Measurements from ENCODE around the gene LTBP4. TPM values are rescaled to one million over a fixed set of nuclear protein-coding genes. Genes with fewer than 3 reads are reported as not detected.
A peak's percentile ranks its signal among the peaks of the same experiment; 100 is the strongest.

LTBP4 gene
- polyA plus RNA-seq, 1 donor (not counting 4 experiments of a cell fraction or from before 2014, with no cell fraction given): 29.6 TPM

DNA sequence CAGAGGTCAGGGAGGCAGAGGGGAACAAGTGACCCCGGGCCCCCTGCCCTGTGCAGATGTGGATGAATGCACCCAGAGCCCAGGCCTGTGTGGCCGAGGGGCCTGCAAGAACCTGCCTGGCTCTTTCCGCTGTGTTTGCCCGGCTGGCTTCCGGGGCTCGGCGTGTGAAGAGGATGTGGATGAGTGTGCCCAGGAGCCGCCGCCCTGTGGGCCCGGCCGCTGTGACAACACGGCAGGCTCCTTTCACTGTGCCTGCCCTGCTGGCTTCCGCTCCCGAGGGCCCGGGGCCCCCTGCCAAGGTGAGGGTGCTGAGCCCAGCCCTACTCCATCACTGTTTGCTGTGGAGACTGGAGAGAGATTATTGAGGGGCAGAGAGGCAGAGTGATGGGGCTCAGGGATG, 9.9 kb downstream of the LTBP4 start:
- Histone ChIP-seq H3K36me3 (ENCODE audit: control insufficient read depth in 2 of 2, extremely low read depth in 1 of 2, insufficient read depth in 2 of 2, low read length in 2 of 2) (peaks cover 2 to 4% of the 10 kb centered on the region in 2 experiments), H3K4me1 (ENCODE audit: control insufficient read depth, extremely low read depth, insufficient read depth, low read length) (peaks cover 44% of the 10 kb centered on the region), H3K9me1 (ENCODE audit: control insufficient read depth, extremely low read depth, insufficient read depth, low read length) (no peaks in the 10 kb centered on the region), H2AFZ (ENCODE audit: control insufficient read depth, low read length) (no peak overlapping the region), H3K9me3 (ENCODE audit: control insufficient read depth, low read depth, low read length) (no peaks in the 10 kb centered on the region), H3K4me2 (ENCODE audit: control insufficient read depth, extremely low read depth, insufficient read depth, low read depth, low read length) (peak overlapping the region; percentile 61), H4K20me1 (ENCODE audit: control insufficient read depth, extremely low read depth, insufficient read depth, low read length) (no peaks in the 10 kb centered on the region), H3K79me2 (ENCODE audit: control insufficient read depth, insufficient read depth, low read length) (peaks cover 12% of the 10 kb centered on the region), H3K27ac (ENCODE audit: control insufficient read depth, insufficient read depth, low read length) (peak overlapping the region; percentile 58), H3K27me3 (ENCODE audit: control insufficient read depth, extremely low read depth, insufficient read depth, low read length) (no peaks in the 10 kb centered on the region), H3K9ac (ENCODE audit: control insufficient read depth, extremely low read depth, insufficient read depth, low read length) (peak overlapping the region; percentile 62), H3K4me3 (ENCODE audit: control insufficient read depth in 2 of 3, extremely low read depth in 1 of 3, insufficient read depth in 2 of 3, low read depth in 1 of 3, low read length in 3 of 3) (peak overlapping the region; percentile 16 to 70 (median 49))
- DNase-seq (ENCODE audit: low read depth, low spot score) (no peak), FAIRE-seq (no peak)
- dilution Hi-C loops (cut with MboI; ENCODE audit: extremely low pct_ligation_motif_present, low sequenced_read_pairs): no loop called here
- TF ChIP-seq, protein P1, sequence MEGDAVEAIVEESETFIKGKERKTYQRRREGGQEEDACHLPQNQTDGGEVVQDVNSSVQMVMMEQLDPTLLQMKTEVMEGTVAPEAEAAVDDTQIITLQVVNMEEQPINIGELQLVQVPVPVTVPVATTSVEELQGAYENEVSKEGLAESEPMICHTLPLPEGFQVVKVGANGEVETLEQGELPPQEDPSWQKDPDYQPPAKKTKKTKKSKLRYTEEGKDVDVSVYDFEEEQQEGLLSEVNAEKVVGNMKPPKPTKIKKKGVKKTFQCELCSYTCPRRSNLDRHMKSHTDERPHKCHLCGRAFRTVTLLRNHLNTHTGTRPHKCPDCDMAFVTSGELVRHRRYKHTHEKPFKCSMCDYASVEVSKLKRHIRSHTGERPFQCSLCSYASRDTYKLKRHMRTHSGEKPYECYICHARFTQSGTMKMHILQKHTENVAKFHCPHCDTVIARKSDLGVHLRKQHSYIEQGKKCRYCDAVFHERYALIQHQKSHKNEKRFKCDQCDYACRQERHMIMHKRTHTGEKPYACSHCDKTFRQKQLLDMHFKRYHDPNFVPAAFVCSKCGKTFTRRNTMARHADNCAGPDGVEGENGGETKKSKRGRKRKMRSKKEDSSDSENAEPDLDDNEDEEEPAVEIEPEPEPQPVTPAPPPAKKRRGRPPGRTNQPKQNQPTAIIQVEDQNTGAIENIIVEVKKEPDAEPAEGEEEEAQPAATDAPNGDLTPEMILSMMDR (optimal IDR thresholded peaks at IDR 0.05 in 1 of 3, IDR thresholded peaks at IDR 0.05 in 1 of 3, conservative IDR thresholded peaks at IDR 0.05 in 1 of 3; ENCODE audit: extremely low read depth in 1 of 3, insufficient read depth in 2 of 3, low read length in 3 of 3): no peak
- TF ChIP-seq EZH2 (IDR thresholded peaks at IDR 0.05; ENCODE audit: low read length): no peak

DNA sequence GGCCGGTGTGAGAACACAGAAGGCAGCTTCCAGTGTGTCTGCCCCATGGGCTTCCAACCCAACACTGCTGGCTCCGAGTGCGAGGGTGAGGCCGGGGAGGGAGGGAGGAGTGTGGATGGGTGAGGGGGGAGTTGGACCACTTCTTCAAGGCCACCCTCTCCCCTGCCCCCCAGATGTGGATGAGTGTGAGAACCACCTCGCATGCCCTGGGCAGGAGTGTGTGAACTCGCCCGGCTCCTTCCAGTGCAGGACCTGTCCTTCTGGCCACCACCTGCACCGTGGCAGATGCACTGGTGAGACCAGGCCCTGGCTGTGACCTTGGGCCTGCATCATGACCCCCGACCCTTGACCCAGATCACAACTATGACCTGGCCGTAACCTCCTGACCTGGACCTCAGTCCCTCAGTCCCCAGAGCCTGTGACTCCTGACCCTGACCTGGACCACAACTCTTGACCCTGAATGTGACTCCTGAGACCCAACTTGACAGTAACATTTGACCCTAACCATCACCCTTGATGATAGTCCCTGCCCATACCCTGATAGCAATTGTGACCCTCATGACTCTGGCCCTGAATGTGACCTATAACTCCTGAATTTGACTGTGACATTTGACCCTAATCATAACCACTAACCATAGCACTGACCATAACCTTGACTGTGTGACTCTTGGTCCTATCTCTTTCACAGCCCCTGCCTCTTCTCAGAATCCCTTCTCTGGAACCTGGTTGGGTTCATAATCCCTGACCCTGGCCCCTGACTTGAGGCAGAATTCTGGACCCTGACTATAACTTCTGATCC, 10.9 kb downstream of the LTBP4 start:
- no peaks in the 10 kb centered on the region for H4K20me1 ChIP-seq (ENCODE audit: control insufficient read depth, extremely low read depth, insufficient read depth, low read length)
- no peak overlapping the region for H2AFZ ChIP-seq (ENCODE audit: control insufficient read depth, low read length)
- FAIRE-seq (peak; percentile 41), DNase-seq (ENCODE audit: low read depth, low spot score) (no peak)
- peaks cover 3 to 8% of the 10 kb centered on the region in 2 experiments for H3K36me3 ChIP-seq (ENCODE audit: control insufficient read depth in 2 of 2, extremely low read depth in 1 of 2, insufficient read depth in 2 of 2, low read length in 2 of 2)
- TF ChIP-seq, protein P1 (optimal IDR thresholded peaks at IDR 0.05 in 1 of 3, IDR thresholded peaks at IDR 0.05 in 1 of 3, conservative IDR thresholded peaks at IDR 0.05 in 1 of 3; ENCODE audit: extremely low read depth in 1 of 3, insufficient read depth in 2 of 3, low read length in 3 of 3): no peak
- no peak for TF ChIP-seq EZH2 (IDR thresholded peaks at IDR 0.05; ENCODE audit: low read length)
- H3K4me2 ChIP-seq (ENCODE audit: control insufficient read depth, extremely low read depth, insufficient read depth, low read depth, low read length): peak overlapping the region; percentile 61
- H3K9ac ChIP-seq (ENCODE audit: control insufficient read depth, extremely low read depth, insufficient read depth, low read length): no peak overlapping the region
- H3K4me1 ChIP-seq (ENCODE audit: control insufficient read depth, extremely low read depth, insufficient read depth, low read length): peaks cover 45% of the 10 kb centered on the region
- dilution Hi-C loops (cut with MboI; ENCODE audit: extremely low pct_ligation_motif_present, low sequenced_read_pairs): no loop called here
- H3K79me2 ChIP-seq (ENCODE audit: control insufficient read depth, insufficient read depth, low read length): peaks cover 17% of the 10 kb centered on the region
- H3K9me1 ChIP-seq (ENCODE audit: control insufficient read depth, extremely low read depth, insufficient read depth, low read length): no peaks in the 10 kb centered on the region
- H3K4me3 ChIP-seq (ENCODE audit: control insufficient read depth in 2 of 3, extremely low read depth in 1 of 3, insufficient read depth in 2 of 3, low read depth in 1 of 3, low read length in 3 of 3): peak overlapping the region; percentile 16 to 70 (median 49)
- peak overlapping the region; percentile 58 for H3K27ac ChIP-seq (ENCODE audit: control insufficient read depth, insufficient read depth, low read length)
- H3K27me3 ChIP-seq (ENCODE audit: control insufficient read depth, extremely low read depth, insufficient read depth, low read length): no peaks in the 10 kb centered on the region
- no peaks in the 10 kb centered on the region for H3K9me3 ChIP-seq (ENCODE audit: control insufficient read depth, low read depth, low read length)
